Endothelial cell of umbilical vein (primary cell): ENCODE results near the gene TBC1D8.

Source experiments
- EZH2 ChIP-seq: IDR thresholded peaks from 2 replicates; pipeline ENCODE4 v1.6.1; 2012; ENCODE audit warnings: borderline replicate concordance, low read depth, mild to moderate bottlenecking, moderate library complexity, low read length, inconsistent platforms; ENCODE audit not compliant: severe bottlenecking
- FOS ChIP-seq: IDR thresholded peaks from 2 replicates; pipeline ENCODE4 v1.6.1; 2011; ENCODE audit warnings: mild to moderate bottlenecking, low read length, moderate library complexity, borderline replicate concordance; ENCODE audit not compliant: insufficient read depth
- GATA2 ChIP-seq: IDR thresholded peaks from 2 replicates; pipeline ENCODE4 v1.7.0; 2011; ENCODE audit warnings: low read depth, mild to moderate bottlenecking, moderate library complexity, mixed read lengths, low read length; ENCODE audit not compliant: insufficient read length, insufficient read depth
- JUN ChIP-seq: IDR thresholded peaks from 2 replicates; pipeline ENCODE4 v1.6.1; 2011; ENCODE audit warnings: borderline replicate concordance, low read depth; ENCODE audit not compliant: insufficient read length, insufficient read depth
- MYC ChIP-seq: IDR thresholded peaks from one replicate; pipeline ENCODE4 v1.6.1; 2011; ENCODE audit warnings: mild to moderate bottlenecking, low read depth, low read length
- POLR2A ChIP-seq: IDR thresholded peaks from 2 replicates; pipeline ENCODE4 v1.6.1; 2012; ENCODE audit warnings: low read depth, mild to moderate bottlenecking, control low read depth, low read length
- POLR2AphosphoS5 ChIP-seq: IDR thresholded peaks from 2 replicates; pipeline ENCODE4 v1.6.1; 2012; ENCODE audit warnings: low read depth, mild to moderate bottlenecking, control low read depth, low read length, moderate library complexity; ENCODE audit not compliant: insufficient read depth
- TF ChIP-seq, protein P1 (sequence below), 2 donors: IDR thresholded peaks; 1 replicate in 1 of 2; 2 replicates in 1 of 2; pipeline ENCODE4 v1.5.1; 2011; ENCODE audit warnings: low read length in 2 of 2, mild to moderate bottlenecking in 2 of 2, moderate library complexity in 2 of 2, control low read depth in 1 of 2, inconsistent platforms in 1 of 2, low read depth in 1 of 2; ENCODE audit not compliant: insufficient read depth in 1 of 2; ENCODE audit errors: extremely low read depth in 1 of 2
- TF ChIP-seq, protein P2 (sequence below): IDR thresholded peaks from 2 replicates; pipeline ENCODE4 v1.6.1; 2011; ENCODE audit not compliant: insufficient read depth, insufficient read length

DNA sequence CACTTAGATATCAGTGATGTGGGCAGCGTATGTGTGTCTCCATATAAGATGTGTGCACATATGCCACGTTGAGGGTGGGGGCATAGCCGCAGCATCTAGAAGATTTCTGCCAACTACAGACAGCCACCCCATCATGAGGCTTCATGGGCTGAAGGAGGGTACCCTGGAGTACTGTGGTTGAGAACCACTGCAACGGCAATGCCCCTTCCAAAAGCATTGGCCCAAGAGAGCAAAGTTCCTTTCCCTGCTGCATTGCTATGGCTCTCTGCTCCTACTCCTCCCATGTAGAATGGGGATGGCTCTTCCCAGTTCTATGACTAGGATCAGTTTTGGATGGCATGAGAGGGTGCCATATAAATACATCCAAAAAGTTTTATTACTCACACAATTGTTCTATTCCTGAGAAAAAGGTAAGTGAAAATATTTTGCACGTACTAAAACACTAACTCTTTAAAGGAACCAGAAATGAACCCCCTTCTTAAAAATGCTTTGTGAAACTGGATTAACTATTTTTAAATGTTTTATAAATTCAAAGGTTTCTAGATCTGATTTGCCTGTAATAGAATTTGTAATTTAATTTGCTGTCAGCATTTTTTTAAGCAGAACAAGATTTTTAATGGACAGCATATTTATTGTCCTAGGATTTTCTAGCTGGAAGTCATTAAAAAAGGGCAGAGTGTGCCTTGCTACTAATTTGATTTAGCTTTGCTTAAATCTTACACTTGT lies 153.5 kb downstream of the TBC1D8 start:
- TF ChIP-seq, protein P1, sequence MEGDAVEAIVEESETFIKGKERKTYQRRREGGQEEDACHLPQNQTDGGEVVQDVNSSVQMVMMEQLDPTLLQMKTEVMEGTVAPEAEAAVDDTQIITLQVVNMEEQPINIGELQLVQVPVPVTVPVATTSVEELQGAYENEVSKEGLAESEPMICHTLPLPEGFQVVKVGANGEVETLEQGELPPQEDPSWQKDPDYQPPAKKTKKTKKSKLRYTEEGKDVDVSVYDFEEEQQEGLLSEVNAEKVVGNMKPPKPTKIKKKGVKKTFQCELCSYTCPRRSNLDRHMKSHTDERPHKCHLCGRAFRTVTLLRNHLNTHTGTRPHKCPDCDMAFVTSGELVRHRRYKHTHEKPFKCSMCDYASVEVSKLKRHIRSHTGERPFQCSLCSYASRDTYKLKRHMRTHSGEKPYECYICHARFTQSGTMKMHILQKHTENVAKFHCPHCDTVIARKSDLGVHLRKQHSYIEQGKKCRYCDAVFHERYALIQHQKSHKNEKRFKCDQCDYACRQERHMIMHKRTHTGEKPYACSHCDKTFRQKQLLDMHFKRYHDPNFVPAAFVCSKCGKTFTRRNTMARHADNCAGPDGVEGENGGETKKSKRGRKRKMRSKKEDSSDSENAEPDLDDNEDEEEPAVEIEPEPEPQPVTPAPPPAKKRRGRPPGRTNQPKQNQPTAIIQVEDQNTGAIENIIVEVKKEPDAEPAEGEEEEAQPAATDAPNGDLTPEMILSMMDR (IDR thresholded peaks at IDR 0.05; ENCODE audit: extremely low read depth in 1 of 2, insufficient read depth in 1 of 2, low read depth in 1 of 2, low read length in 2 of 2), result no peak
- TF ChIP-seq EZH2, result no peak
- TF ChIP-seq POLR2A, result no peak
- no peak for TF ChIP-seq POLR2AphosphoS5
- TF ChIP-seq JUN, result no peak
- TF ChIP-seq, protein P2, sequence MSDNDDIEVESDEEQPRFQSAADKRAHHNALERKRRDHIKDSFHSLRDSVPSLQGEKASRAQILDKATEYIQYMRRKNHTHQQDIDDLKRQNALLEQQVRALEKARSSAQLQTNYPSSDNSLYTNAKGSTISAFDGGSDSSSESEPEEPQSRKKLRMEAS, result no peak
- TF ChIP-seq FOS, result no peak
- TF ChIP-seq GATA2, result no peak
- TF ChIP-seq MYC, result no peak
